Nephron progenitor cell (in vitro differentiated cells): Measurements from ENCODE around the gene RAMP3.

Source experiments
- DNase-seq: peaks from one replicate; pipeline ENCODE4 v3.0.0; 2021
- H3K27ac Mint-ChIP-seq: 2 replicates; pipeline ENCODE4 v1.8.0; 2021; ENCODE audit warnings: mild to moderate bottlenecking, moderate library complexity, mixed read lengths
- H3K27me3 Mint-ChIP-seq: 2 replicates; pipeline ENCODE4 v1.8.0; 2021; ENCODE audit warnings: mild to moderate bottlenecking, low read depth, mixed read lengths; ENCODE audit not compliant: poor library complexity
- H3K36me3 Mint-ChIP-seq: 2 replicates; pipeline ENCODE4 v1.8.0; 2021; ENCODE audit warnings: low read depth, mixed read lengths
- H3K4me1 Mint-ChIP-seq: 2 replicates; pipeline ENCODE4 v1.8.0; 2021; ENCODE audit warnings: mixed read lengths
- H3K4me3 Mint-ChIP-seq: 2 replicates; pipeline ENCODE4 v1.8.0; 2021; ENCODE audit warnings: mild to moderate bottlenecking, moderate library complexity, mixed read lengths
- H3K9me3 Mint-ChIP-seq: 2 replicates; pipeline ENCODE4 v1.8.0; 2021; ENCODE audit warnings: mild to moderate bottlenecking, moderate library complexity, mixed read lengths
- TF ChIP-seq, protein P1 (sequence below): fragments of 200-600 bp; sonication (generic); IDR thresholded peaks from 2 replicates; pipeline ENCODE4 v1.5.0; 2021; ENCODE audit warnings: antibody characterized with exemption

The RAMP3 gene

GRCh38 chr7:45185028-45185863, 27.7 kb downstream of the RAMP3 start:
- TF ChIP-seq, protein P1, sequence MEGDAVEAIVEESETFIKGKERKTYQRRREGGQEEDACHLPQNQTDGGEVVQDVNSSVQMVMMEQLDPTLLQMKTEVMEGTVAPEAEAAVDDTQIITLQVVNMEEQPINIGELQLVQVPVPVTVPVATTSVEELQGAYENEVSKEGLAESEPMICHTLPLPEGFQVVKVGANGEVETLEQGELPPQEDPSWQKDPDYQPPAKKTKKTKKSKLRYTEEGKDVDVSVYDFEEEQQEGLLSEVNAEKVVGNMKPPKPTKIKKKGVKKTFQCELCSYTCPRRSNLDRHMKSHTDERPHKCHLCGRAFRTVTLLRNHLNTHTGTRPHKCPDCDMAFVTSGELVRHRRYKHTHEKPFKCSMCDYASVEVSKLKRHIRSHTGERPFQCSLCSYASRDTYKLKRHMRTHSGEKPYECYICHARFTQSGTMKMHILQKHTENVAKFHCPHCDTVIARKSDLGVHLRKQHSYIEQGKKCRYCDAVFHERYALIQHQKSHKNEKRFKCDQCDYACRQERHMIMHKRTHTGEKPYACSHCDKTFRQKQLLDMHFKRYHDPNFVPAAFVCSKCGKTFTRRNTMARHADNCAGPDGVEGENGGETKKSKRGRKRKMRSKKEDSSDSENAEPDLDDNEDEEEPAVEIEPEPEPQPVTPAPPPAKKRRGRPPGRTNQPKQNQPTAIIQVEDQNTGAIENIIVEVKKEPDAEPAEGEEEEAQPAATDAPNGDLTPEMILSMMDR = no peak
- Mint-ChIP-seq H3K4me1 (no peaks in the 10 kb centered on the region), H3K27ac (no peak overlapping the region), H3K4me3 (no peak overlapping the region), H3K27me3 (peaks cover 3% of the 10 kb centered on the region), H3K9me3 (no peaks in the 10 kb centered on the region), H3K36me3 (no peaks in the 10 kb centered on the region)
- DNase-seq = no peak

DNA sequence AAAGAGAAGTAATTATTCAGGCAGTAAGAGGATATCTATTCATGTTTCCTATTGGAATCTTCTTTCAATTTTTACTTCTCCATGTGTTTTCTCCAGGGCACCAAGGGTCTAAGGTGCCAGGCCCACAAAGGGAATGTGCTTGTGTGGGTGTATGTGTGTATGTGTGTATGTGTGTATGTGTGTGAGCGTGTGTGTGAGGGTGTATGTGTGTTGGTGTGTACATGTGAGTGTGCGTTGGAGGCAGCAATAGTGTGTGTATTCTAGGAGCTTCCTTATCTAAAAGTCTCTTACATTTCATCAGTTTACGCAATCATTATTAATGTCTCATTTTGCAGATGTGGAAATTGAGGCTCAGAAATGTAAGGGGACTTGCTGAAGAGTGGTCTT, 28.3 kb downstream of the RAMP3 start:
- H3K4me1 Mint-ChIP-seq = no peaks in the 10 kb centered on the region
- no peak for DNase-seq
- H3K36me3 Mint-ChIP-seq = no peaks in the 10 kb centered on the region
- TF ChIP-seq, protein P1 = no peak
- H3K4me3 Mint-ChIP-seq = no peak overlapping the region
- H3K27me3 Mint-ChIP-seq = peaks cover 3% of the 10 kb centered on the region
- no peak overlapping the region for H3K27ac Mint-ChIP-seq
- H3K9me3 Mint-ChIP-seq = no peaks in the 10 kb centered on the region

GRCh38 chr7:45186261-45186813, 28.7 kb downstream of the RAMP3 start:
- no peak for DNase-seq
- no peak overlapping the region for H3K4me3 Mint-ChIP-seq
- H3K4me1 Mint-ChIP-seq = no peaks in the 10 kb centered on the region
- H3K27ac Mint-ChIP-seq = no peak overlapping the region
- H3K36me3 Mint-ChIP-seq = no peaks in the 10 kb centered on the region
- no peaks in the 10 kb centered on the region for H3K9me3 Mint-ChIP-seq
- TF ChIP-seq, protein P1 = no peak
- peaks cover 3% of the 10 kb centered on the region for H3K27me3 Mint-ChIP-seq

DNA sequence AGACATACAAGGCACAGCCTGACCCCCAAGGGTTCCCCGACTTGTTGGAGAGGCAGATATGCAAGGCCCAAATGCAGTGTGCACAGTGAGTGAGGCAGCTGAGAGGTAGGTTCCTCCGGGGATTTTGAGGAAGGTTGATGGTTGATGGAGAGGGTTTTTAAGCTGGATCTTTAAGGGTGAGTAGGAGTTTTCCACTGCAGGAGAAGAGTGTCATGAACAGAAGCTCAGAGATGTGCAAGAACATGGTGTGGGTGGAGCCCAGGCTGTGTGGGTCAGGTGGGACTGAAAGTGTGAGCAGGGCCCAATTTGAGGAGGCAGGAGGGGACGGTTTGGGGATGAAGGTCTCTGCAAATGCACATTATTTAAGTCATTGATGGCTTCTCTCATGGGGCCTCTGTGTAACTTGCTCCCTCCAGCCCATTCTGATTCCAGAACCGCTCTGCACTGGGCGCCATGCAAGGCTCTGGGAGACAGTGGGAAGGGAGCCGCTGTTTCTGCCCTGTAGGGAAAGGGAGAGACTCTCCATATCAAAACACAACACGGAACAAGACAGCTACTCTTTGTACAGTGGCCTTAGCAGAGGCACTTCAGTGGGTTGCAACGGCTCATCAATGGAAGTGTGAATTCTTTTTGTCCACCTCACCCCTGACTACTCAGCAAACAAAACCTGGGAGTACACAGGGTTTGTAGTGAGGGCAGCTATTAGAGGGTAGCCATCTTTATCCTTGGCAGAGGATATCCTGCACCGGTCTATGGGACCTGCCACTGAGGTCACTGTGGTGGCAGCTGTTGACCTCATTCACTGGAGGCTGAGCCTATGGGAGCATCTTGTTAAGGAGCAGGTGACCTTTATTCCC, 29.7 kb downstream of the RAMP3 start:
- Mint-ChIP-seq H3K9me3 (peaks cover 7% of the 10 kb centered on the region), H3K4me1 (no peaks in the 10 kb centered on the region), H3K27me3 (peaks cover 4% of the 10 kb centered on the region), H3K36me3 (no peaks in the 10 kb centered on the region), H3K4me3 (no peak overlapping the region), H3K27ac (no peak overlapping the region)
- DNase-seq = no peak
- TF ChIP-seq, protein P1 = no peak

GRCh38 chr7:45187946-45188411, 30.4 kb downstream of the RAMP3 start:
- Mint-ChIP-seq H3K36me3 (no peaks in the 10 kb centered on the region), H3K27ac (no peak overlapping the region), H3K27me3 (peaks cover 6% of the 10 kb centered on the region), H3K4me1 (no peaks in the 10 kb centered on the region), H3K9me3 (peaks cover 13% of the 10 kb centered on the region), H3K4me3 (no peak overlapping the region)
- TF ChIP-seq, protein P1 = no peak
- DNase-seq = no peak
